ENCODE results near the gene DYRK1A.

Gene DYRK1A

DNA sequence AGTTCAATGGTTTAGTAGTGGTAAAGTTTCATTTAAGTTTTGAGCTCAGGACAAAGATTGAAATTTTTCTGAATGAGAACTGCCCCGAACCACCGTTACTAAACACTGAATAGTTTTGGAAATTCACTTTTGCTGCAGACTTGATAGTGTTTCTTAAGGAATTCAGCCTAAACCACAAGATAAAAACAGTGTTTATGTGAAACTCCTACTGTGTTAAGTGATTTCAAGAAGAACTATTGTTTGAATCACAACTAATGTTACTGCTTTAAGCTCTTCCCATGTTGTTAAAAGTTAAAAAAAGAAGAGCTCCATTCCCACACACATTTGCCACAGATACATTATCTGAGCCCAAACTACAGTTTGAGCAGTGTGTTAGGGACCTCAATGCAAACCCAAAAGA lies 159.2 kb downstream of the DYRK1A start:
- no peak overlapping the region for H3K4me3 ChIP-seq (ENCODE audit: low read depth, low read length)
- TF ChIP-seq, protein P1, sequence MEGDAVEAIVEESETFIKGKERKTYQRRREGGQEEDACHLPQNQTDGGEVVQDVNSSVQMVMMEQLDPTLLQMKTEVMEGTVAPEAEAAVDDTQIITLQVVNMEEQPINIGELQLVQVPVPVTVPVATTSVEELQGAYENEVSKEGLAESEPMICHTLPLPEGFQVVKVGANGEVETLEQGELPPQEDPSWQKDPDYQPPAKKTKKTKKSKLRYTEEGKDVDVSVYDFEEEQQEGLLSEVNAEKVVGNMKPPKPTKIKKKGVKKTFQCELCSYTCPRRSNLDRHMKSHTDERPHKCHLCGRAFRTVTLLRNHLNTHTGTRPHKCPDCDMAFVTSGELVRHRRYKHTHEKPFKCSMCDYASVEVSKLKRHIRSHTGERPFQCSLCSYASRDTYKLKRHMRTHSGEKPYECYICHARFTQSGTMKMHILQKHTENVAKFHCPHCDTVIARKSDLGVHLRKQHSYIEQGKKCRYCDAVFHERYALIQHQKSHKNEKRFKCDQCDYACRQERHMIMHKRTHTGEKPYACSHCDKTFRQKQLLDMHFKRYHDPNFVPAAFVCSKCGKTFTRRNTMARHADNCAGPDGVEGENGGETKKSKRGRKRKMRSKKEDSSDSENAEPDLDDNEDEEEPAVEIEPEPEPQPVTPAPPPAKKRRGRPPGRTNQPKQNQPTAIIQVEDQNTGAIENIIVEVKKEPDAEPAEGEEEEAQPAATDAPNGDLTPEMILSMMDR (IDR thresholded peaks at IDR 0.05; ENCODE audit: insufficient read depth, low read depth, low read length, missing control alignments): no peak
- no peak for DNase-seq (ENCODE audit: low read depth)

DNA sequence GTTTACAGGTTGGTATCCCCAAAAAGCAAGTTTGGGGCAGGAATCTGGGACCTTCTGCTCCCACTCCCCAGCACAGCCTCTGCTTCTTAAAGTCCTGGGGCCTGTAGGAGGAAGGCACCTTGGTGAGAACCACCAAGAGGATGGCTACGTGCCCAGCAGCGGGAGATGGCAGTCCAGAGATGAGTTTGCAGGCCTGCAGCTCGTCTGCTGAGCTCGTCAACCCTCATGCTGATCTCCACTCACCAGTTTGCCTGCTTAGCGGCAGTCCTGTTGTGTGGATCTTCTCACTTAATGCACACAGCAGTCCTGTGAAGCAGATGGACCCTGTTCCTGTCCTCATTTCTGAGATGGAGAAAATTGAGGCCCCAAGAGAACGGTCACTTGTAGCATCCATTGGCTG lies 160.5 kb downstream of the DYRK1A start:
- H3K4me3 ChIP-seq (ENCODE audit: low read depth, low read length): no peak overlapping the region
- no peak for DNase-seq (ENCODE audit: low read depth)
- TF ChIP-seq, protein P1 (IDR thresholded peaks at IDR 0.05; ENCODE audit: insufficient read depth, low read depth, low read length, missing control alignments): no peak

DNA sequence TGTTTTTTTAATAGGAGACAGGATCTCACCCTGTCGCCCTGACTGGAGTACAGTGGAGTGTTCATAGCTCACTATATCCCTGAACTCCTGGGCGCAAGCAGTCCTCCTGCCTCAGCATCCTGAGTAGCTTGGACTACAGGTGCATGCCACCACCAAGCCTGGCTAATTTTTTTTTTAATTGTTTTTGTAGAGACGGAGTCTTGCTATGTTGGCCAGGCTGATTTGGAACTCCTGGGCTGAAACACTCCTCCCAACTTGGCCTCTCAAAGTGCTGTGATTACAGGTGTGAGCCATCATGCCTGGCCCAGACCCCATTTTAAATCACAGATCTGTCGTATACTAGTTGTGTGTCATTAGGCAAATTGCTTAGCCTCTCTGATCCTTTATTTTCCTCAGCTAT lies 161.1 kb downstream of the DYRK1A start:
- H3K4me3 ChIP-seq (ENCODE audit: low read depth, low read length): no peak overlapping the region
- TF ChIP-seq, protein P1 (IDR thresholded peaks at IDR 0.05; ENCODE audit: insufficient read depth, low read depth, low read length, missing control alignments): no peak
- DNase-seq (ENCODE audit: low read depth): no peak

DNA sequence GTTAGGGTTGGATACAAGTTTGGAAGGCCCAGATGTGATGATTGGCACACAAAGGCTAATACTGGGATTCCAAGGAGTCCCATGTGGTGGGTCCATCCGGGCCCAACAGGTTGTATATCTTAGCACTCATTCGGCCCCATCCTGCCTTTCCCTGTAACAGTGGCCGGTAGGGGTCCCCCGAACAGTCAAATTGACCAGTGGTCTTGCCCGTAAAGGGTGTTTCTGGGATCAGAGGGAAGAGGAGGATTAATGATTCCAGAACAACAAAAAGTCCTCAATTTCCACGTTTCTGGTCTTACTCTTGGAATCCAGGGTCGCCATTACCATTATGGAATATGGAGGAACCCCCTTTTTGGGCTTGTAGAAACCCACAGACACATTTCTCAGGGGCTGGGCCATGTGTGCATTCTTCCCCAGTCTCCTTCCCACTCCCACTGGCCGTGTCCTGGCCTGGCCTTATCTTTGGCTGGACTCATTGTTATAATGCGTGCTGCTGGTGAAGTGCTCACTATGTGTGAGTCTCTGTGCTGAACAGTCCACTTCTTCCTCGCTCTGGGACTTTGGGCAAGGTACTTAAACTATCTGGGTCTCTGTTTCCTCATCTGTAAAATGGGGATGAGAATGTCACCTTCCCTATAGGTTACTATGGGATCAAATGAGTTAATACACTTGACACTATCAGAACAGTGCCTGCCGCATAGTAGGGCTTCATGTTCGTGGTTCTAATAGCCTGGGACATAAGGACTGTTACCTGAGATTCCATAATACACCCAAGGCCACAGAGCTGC lies 161.8 kb downstream of the DYRK1A start:
- TF ChIP-seq, protein P1 (IDR thresholded peaks at IDR 0.05; ENCODE audit: insufficient read depth, low read depth, low read length, missing control alignments): no peak
- H3K4me3 ChIP-seq (ENCODE audit: low read depth, low read length): no peak overlapping the region
- no peak for DNase-seq (ENCODE audit: low read depth)

DNA sequence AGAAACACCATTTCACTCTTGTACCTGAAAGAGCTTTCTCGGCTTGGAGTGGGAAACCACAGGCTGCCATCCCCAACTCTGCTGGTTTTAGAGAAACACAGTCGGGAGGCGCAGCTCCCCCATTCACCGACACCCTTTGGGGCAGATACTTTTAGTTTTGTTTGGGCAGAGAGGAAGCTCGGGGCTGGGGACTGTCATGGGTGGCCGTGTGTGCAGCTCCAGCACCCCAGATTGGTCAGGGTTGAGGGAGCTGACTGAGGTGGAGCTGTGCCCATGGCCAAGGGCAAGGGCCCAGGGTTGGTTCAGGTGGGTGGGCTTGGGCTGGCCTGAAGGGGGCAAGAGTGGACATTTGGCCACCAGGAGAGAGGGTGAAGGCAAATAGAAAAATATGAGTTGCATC lies 163.1 kb downstream of the DYRK1A start:
- no peak overlapping the region for H3K4me3 ChIP-seq (ENCODE audit: low read depth, low read length)
- TF ChIP-seq, protein P1 (IDR thresholded peaks at IDR 0.05; ENCODE audit: insufficient read depth, low read depth, low read length, missing control alignments): no peak
- no peak for DNase-seq (ENCODE audit: low read depth)

DNA sequence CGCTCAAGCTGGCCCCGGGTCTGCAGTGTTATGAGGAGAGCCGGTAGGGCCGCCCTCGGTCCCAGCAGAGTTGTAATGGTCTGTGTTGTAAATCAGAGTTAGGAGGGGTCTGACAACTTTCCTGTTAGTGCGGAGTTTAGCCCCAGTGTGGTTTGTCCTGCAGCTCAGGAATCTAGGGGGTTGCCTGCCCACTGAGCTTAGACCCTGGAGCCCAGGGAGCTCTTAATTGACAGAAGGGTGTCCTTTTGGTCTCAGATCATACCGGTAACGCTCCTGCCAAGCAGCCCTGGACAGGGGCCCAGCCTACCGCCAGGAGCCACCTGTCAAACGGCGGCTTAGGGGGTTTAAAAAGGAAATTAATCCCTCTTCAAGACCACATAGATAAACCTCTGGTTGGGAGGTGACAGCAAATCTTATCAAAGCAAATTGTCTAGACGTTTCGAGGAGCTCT lies 164.4 kb downstream of the DYRK1A start:
- TF ChIP-seq, protein P1 (IDR thresholded peaks at IDR 0.05; ENCODE audit: insufficient read depth, low read depth, low read length, missing control alignments): no peak
- DNase-seq (ENCODE audit: low read depth): no peak
- no peak overlapping the region for H3K4me3 ChIP-seq (ENCODE audit: low read depth, low read length)

Measured in GM12865 (cell line).